ENCODE results near the gene TEDC2. TPM values are rescaled to one million over a fixed set of nuclear protein-coding genes. Genes with fewer than 3 reads are reported as not detected.

Gene TEDC2
- total and polyA plus RNA-seq, 9 of the 15 experiments (the other 6 are each of a cell fraction or from before 2014, with no cell fraction given): 0.75 to 57.0 (median 17.6) TPM

DNA sequence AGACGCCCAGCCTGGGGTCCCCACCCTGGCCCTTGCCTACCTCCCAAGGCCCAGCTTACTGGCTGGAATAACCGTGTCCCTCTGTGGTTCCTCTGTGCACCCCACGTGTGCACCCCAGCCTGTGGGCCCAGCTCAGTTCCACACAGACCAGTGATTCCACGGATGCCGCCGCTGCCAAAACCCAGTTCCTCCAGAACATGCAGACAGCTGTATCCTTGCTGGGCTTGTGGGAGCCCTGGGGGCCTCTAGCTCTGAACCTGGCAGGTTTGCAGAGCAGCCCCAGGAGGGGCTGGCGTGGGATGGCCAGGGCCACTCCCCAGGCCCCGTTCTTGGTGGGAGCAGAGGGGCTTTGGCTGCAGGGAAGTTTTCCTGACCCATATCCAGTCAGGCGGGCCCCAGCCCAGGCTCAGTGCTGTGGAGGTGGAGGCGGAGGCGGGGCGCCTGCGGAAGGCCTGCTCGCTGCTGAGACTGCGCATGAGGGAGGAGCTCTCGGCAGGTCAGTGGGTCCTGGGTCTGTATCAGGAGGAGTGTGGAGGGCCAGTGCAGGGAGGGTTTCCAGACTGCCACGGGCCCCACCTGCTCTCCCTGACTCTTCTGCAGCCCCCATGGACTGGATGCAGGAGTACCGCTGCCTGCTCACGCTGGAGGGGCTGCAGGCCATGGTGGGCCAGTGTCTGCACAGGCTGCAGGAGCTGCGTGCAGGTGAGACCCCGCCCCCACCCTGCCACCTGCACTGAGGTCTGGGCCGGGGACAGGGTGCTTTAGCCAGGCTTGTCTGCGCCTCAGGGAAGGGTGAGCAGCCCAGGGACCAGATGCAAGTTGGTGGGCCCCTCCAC, 2.3 kb downstream of the TEDC2 start:
- H3K27me3 ChIP-seq (ENCODE audit: control insufficient read depth in 2 of 2, insufficient read depth in 2 of 2, low read length in 2 of 2): no peaks in the 10 kb centered on the region
- FAIRE-seq (no peak), DNase-seq (ENCODE audit: extremely low read depth in 1 of 4, low spot score in 3 of 4) (no peak), ATAC-seq (no peak)
- peaks cover 6% of the 10 kb centered on the region for H3K9me1 ChIP-seq (ENCODE audit: control insufficient read depth, insufficient read depth, low read length)
- no peak overlapping the region for H3K4me2 ChIP-seq (ENCODE audit: insufficient read depth, low read length)
- H3K4me3 ChIP-seq: no peak overlapping the region
- 92% methylated on average over 18 of the region's 23 CpGs for WGBS (ENCODE audit: insufficient coverage, low coverage, missing lambda C conversion rate)
- peaks cover 39% of the 10 kb centered on the region; the same call in 2 of the 3 replicates for H3K36me3 ChIP-seq (ENCODE audit: control insufficient read depth, insufficient read depth, low read length)
- H3K27ac ChIP-seq (ENCODE audit: extremely low read depth, low read depth, low read length): no peak overlapping the region
- no peaks in the 10 kb centered on the region for H3K9me3 ChIP-seq (replicated peaks; ENCODE audit: control insufficient read depth, insufficient read depth, low read depth, low read length)
- in situ Hi-C loops (cut with MboI): no loop called here
- H3K79me2 ChIP-seq (ENCODE audit: control insufficient read depth, insufficient read depth, low read length): peaks cover 16% of the 10 kb centered on the region
- H3K9ac ChIP-seq (ENCODE audit: insufficient read depth in 1 of 2, low read depth in 2 of 2, low read length in 2 of 2): peak overlapping the region in 1 of 2 experiments; percentile 97; a peak in 2 of 4 replicates
- H4K20me1 ChIP-seq (replicated peaks; ENCODE audit: control insufficient read depth, insufficient read depth, low read length): peaks cover 4% of the 10 kb centered on the region; the same call in 1 of the 2 replicates
- BruUV-seq (replicated peaks): no TSS peak
- H3K4me1 ChIP-seq (replicated peaks in 1 of 2; ENCODE audit: control insufficient read depth in 2 of 2, insufficient read depth in 2 of 2, low read length in 2 of 2): peaks cover 13 to 78% of the 10 kb centered on the region in 2 experiments; a peak in 4 of 5 replicates
- H2AFZ ChIP-seq (ENCODE audit: low read depth, low read length): no peak overlapping the region
- intact Hi-C loops (cut with micrococcal nuclease): no loop called here
- CTCF ChIA-PET (ENCODE audit: low intra/inter-chr PET ratio): no interaction called here
- POLR2A ChIA-PET: interaction anchor here (0.5 kb wide), 1 partner anchor 22 kb away, joined by 3 read pairs; no protein-coding TSS in a partner anchor
- TF ChIP-seq PCBP1 (IDR thresholded peaks at IDR 0.05; ENCODE audit: low read depth, low read length, poor library complexity, severe bottlenecking) (no peak), HDGF (IDR thresholded peaks at IDR 0.05) (no peak), PTRF (tag; IDR thresholded peaks at IDR 0.05) (no peak), ZNF197 (CRISPR knock-in tag; IDR thresholded peaks at IDR 0.05; ENCODE audit: low read depth) (no peak), ILK (tag; IDR thresholded peaks at IDR 0.05; ENCODE audit: borderline replicate concordance, low read depth) (no peak), MEF2A (IDR thresholded peaks at IDR 0.05; ENCODE audit: control insufficient read depth, low read depth, low read length) (no peak), RBFOX2 (IDR thresholded peaks at IDR 0.05; ENCODE audit: low read depth, low read length) (peak; percentile 47), SUPT5H (IDR thresholded peaks at IDR 0.05) (no peak), GABPB1 (CRISPR knock-in tag; IDR thresholded peaks at IDR 0.05) (no peak), TBL1XR1 (IDR thresholded peaks at IDR 0.05; ENCODE audit: low read length in 2 of 2) (no peak), MCM2 (IDR thresholded peaks at IDR 0.05; ENCODE audit: low read depth) (no peak)
- TF ChIP-seq, protein P1, sequence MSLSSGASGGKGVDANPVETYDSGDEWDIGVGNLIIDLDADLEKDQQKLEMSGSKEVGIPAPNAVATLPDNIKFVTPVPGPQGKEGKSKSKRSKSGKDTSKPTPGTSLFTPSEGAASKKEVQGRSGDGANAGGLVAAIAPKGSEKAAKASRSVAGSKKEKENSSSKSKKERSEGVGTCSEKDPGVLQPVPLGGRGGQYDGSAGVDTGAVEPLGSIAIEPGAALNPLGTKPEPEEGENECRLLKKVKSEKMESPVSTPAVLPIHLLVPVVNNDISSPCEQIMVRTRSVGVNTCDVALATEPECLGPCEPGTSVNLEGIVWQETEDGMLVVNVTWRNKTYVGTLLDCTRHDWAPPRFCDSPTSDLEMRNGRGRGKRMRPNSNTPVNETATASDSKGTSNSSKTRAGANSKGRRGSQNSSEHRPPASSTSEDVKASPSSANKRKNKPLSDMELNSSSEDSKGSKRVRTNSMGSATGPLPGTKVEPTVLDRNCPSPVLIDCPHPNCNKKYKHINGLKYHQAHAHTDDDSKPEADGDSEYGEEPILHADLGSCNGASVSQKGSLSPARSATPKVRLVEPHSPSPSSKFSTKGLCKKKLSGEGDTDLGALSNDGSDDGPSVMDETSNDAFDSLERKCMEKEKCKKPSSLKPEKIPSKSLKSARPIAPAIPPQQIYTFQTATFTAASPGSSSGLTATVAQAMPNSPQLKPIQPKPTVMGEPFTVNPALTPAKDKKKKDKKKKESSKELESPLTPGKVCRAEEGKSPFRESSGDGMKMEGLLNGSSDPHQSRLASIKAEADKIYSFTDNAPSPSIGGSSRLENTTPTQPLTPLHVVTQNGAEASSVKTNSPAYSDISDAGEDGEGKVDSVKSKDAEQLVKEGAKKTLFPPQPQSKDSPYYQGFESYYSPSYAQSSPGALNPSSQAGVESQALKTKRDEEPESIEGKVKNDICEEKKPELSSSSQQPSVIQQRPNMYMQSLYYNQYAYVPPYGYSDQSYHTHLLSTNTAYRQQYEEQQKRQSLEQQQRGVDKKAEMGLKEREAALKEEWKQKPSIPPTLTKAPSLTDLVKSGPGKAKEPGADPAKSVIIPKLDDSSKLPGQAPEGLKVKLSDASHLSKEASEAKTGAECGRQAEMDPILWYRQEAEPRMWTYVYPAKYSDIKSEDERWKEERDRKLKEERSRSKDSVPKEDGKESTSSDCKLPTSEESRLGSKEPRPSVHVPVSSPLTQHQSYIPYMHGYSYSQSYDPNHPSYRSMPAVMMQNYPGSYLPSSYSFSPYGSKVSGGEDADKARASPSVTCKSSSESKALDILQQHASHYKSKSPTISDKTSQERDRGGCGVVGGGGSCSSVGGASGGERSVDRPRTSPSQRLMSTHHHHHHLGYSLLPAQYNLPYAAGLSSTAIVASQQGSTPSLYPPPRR (CRISPR knock-in tag; IDR thresholded peaks at IDR 0.05; ENCODE audit: borderline replicate concordance): no peak
- TF ChIP-seq, protein P2, sequence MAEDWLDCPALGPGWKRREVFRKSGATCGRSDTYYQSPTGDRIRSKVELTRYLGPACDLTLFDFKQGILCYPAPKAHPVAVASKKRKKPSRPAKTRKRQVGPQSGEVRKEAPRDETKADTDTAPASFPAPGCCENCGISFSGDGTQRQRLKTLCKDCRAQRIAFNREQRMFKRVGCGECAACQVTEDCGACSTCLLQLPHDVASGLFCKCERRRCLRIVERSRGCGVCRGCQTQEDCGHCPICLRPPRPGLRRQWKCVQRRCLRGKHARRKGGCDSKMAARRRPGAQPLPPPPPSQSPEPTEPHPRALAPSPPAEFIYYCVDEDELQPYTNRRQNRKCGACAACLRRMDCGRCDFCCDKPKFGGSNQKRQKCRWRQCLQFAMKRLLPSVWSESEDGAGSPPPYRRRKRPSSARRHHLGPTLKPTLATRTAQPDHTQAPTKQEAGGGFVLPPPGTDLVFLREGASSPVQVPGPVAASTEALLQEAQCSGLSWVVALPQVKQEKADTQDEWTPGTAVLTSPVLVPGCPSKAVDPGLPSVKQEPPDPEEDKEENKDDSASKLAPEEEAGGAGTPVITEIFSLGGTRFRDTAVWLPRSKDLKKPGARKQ (CRISPR knock-in tag; IDR thresholded peaks at IDR 0.05): no peak

Measured in K562 (cell line).